ENCODE data around the gene RSPRY1.

DNA sequence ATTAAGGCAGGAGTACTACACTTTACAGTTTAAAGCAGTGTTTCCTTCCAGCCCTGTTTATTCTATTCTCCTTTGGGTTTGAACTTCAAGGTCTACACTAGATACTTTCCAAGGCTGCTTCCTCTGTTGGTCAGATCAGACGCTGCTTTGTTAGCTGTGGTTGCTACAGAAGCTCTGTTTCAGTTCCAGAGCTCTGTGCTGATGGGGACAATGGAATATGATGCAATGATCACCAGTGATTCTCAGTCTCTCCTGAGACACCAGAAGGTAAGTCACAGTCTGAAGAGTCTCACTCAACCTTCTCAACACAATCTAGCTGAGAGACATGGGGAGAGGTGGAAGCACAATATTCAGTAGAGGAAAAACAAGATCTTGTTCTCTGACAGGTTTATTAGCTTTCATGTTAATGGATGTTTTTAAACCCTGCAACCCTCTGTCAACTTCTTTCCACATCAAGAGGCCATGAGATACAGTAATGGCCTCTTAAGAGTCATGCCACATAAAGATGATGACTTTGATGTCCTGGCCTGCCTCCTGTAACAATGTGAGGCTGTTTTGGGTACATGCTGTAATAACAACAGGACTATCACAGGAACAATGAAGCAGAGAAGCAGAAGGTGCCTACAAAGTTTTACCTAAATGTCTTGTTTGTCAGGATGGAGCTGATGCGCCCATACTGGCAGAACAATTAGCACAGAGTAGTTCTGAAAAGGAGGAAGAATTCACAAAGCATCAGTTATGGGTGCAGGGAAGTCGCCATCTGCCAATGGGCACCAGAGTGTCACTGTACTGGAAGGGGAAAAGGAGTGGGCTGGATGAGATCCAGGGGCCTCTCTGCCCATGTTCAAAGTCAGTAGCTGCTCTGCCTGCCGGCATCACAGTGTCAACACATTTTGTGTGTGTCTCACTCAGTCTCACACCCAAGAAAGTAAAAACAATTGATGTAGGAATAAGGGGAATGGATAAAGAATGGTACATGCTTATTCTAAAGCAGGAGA lies 33.7 kb upstream of the RSPRY1 start:
- TF ChIP-seq, protein P1, sequence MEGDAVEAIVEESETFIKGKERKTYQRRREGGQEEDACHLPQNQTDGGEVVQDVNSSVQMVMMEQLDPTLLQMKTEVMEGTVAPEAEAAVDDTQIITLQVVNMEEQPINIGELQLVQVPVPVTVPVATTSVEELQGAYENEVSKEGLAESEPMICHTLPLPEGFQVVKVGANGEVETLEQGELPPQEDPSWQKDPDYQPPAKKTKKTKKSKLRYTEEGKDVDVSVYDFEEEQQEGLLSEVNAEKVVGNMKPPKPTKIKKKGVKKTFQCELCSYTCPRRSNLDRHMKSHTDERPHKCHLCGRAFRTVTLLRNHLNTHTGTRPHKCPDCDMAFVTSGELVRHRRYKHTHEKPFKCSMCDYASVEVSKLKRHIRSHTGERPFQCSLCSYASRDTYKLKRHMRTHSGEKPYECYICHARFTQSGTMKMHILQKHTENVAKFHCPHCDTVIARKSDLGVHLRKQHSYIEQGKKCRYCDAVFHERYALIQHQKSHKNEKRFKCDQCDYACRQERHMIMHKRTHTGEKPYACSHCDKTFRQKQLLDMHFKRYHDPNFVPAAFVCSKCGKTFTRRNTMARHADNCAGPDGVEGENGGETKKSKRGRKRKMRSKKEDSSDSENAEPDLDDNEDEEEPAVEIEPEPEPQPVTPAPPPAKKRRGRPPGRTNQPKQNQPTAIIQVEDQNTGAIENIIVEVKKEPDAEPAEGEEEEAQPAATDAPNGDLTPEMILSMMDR (IDR thresholded peaks at IDR 0.05; ENCODE audit: insufficient read depth, low read length): no peak
- TF ChIP-seq POLR2AphosphoS5 (IDR thresholded peaks at IDR 0.05; ENCODE audit: low read depth) (no peak; the same call in 1 of the 2 replicates), GABPA (IDR thresholded peaks at IDR 0.05; ENCODE audit: low read depth) (no peak), SPI1 (IDR thresholded peaks at IDR 0.05; ENCODE audit: borderline replicate concordance, low read depth) (no peak)

Data from HL-60 (cell line).